22Rv1 (cell line): Measurements from ENCODE around the gene FGF11.

Experiments used
- H3K27ac ChIP-seq: fragments of 450-650 bp; 2 replicates; pipeline ENCODE4 v1.5.1; 2017
- CTCF ChIP-seq: fragments of 450-650 bp; IDR thresholded peaks from 2 replicates; pipeline ENCODE4 v1.5.1; 2017; ENCODE audit warnings: mild to moderate bottlenecking
- ZFX ChIP-seq: fragments of 450-650 bp; IDR thresholded peaks from 2 replicates; pipeline ENCODE4 v1.6.1; 2017; ENCODE audit warnings: antibody characterized with exemption, borderline replicate concordance

Gene FGF11

GRCh38 chr17:7439462-7440112 is at the start of gene FGF11:
Gene FGF11, plus strand, starts transcription at chr17:7439512. Its CDS starts 109 bp downstream, at chr17:7439621.
- H3K27ac ChIP-seq: peak within 1 kb of the TSS; percentile 92
- TF ChIP-seq ZFX (no peak), CTCF (no peak)

GRCh38 chr17:7389924-7390910 is 49.1 kb upstream of the FGF11 start:
- TF ChIP-seq ZFX (no peak), CTCF (no peak)
- no peak overlapping the region for H3K27ac ChIP-seq

- H3K27ac ChIP-seq: peak overlapping the region; percentile 26; the same call in 1 of the 2 replicates
- TF ChIP-seq ZFX (no peak), CTCF (no peak)
These were observed 48.0 kb upstream of the FGF11 start for GRCh38 chr17:7391307-7391706.

GRCh38 chr17:7392696-7393612 is 46.4 kb upstream of the FGF11 start:
- TF ChIP-seq CTCF: no peak
- TF ChIP-seq ZFX: no peak
- peak overlapping the region; percentile 95 for H3K27ac ChIP-seq

- TF ChIP-seq ZFX (no peak), CTCF (no peak)
- peak overlapping the region; percentile 95 for H3K27ac ChIP-seq
These were observed 45.5 kb upstream of the FGF11 start for GRCh38 chr17:7393613-7394451.
